ENCODE measurements around the gene TP53RK.

TP53RK gene

DNA sequence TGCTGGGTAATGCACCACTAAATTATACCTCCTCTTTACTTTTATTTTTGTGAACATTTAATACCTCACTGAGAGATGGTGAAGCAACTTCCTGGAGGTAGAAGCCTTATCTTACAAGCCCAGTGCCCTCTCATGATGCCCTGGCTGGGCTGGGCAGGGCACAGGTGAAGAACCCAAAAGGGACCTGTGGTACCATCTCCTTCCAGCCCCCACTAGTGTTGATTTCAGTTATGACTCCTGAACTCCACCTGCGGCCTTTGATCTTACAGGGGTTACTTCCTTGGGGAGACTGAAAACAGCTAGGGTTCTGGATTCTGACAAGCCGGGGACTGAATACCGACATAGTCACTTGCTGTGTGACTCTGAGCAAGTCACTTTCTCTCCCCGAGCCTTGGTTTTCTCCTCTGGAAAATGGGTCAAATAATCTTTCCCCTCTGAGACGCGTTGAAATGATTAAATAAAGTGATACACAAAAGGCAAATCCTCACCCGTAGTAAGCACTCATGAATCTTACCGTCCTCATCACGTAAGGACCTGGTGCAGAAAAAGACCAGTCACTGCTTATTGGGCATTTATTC, 39.2 kb downstream of the TP53RK start:
- no peaks in the 10 kb centered on the region for H3K4me1 ChIP-seq
- no peak for TF ChIP-seq CTCF (IDR thresholded peaks at IDR 0.05; ENCODE audit: low read depth, low read length)

DNA sequence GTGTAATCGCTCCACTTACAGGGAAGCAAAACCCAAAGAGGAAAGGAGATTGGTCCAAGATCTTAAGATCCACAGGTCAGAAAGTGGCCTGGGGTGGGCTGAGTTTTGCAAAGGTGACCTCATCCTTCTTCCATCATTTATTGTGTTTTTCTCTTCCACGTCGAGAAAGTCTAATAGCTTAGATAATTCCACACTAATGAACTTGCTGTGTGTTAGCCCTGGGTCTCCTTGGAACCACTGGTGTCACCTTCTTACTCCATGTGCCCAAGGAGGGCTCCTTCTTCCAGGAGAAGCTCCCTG, 39.6 kb downstream of the TP53RK start:
- Histone ChIP-seq H3K36me3 (no peaks in the 10 kb centered on the region), H3K27me3 (peaks cover 33% of the 10 kb centered on the region), H3K9me3 (no peaks in the 10 kb centered on the region), H3K4me1 (no peaks in the 10 kb centered on the region), H3K4me3 (ENCODE audit: low read depth, low read length) (no peak overlapping the region)
- TF ChIP-seq CTCF (IDR thresholded peaks at IDR 0.05; ENCODE audit: low read depth, low read length) = no peak
- no peak for DNase-seq

More for the DNA sequence above, 39.2 kb downstream of the TP53RK start:
- Histone ChIP-seq H3K36me3 (no peaks in the 10 kb centered on the region), H3K4me3 (ENCODE audit: low read depth, low read length) (no peak overlapping the region), H3K27me3 (peaks cover 33% of the 10 kb centered on the region), H3K9me3 (no peaks in the 10 kb centered on the region)
- DNase-seq = no peak

DNA sequence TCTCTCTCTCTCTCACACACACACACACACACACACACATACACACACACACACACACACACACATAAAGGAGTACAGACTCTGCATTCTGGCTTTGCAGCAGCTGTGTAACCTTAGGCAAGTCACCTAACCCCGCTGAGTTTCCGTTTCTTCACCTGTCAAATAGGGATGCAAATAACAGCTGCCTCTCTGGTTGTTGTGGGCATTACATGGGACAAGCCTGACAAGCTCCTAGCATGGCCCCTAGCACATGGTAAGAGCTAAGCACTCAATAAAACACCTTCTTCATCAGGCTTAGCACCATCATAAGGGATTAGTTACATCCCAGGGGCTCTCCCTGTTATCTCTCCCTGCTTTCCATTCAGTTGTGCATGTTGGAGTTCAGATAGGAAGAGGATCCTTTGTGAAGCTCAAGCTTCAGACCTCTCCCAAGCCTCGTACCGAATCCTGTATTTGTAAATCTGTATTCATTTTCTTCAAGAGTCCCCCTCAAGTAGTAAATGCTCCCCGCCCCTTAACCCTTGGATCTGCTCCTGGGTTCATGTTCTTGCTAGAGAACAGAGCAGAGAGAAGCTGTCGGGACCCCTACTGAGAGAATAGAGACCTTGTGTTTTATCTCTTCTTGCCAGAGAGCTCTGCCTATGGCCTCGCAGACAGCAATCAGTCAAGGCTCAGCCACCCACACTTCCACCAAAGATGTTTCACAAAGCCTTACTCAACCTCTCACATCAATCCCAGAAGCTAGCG, 40.2 kb downstream of the TP53RK start:
- Histone ChIP-seq H3K4me3 (ENCODE audit: low read depth, low read length) (no peak overlapping the region), H3K36me3 (no peaks in the 10 kb centered on the region), H3K9me3 (no peaks in the 10 kb centered on the region), H3K27me3 (peaks cover 33% of the 10 kb centered on the region), H3K4me1 (no peaks in the 10 kb centered on the region)
- no peak for TF ChIP-seq CTCF (IDR thresholded peaks at IDR 0.05; ENCODE audit: low read depth, low read length)
- DNase-seq = no peak

- Histone ChIP-seq H3K4me1 (no peaks in the 10 kb centered on the region), H3K4me3 (ENCODE audit: low read depth, low read length) (no peak overlapping the region), H3K36me3 (no peaks in the 10 kb centered on the region), H3K9me3 (no peaks in the 10 kb centered on the region), H3K27me3 (peaks cover 26% of the 10 kb centered on the region)
- DNase-seq = no peak
- TF ChIP-seq CTCF (IDR thresholded peaks at IDR 0.05; ENCODE audit: low read depth, low read length) = no peak
Observed at GRCh38 chr20:46647469-46647868, 41.8 kb downstream of the TP53RK start.

- no peaks in the 10 kb centered on the region for H3K36me3 ChIP-seq
- H3K4me1 ChIP-seq = no peaks in the 10 kb centered on the region
- TF ChIP-seq CTCF (IDR thresholded peaks at IDR 0.05; ENCODE audit: low read depth, low read length) = no peak
- no peak overlapping the region for H3K4me3 ChIP-seq (ENCODE audit: low read depth, low read length)
- no peaks in the 10 kb centered on the region for H3K9me3 ChIP-seq
- DNase-seq = no peak
- peaks cover 26% of the 10 kb centered on the region for H3K27me3 ChIP-seq
Observed at GRCh38 chr20:46646659-46647380, 42.4 kb downstream of the TP53RK start.

DNA sequence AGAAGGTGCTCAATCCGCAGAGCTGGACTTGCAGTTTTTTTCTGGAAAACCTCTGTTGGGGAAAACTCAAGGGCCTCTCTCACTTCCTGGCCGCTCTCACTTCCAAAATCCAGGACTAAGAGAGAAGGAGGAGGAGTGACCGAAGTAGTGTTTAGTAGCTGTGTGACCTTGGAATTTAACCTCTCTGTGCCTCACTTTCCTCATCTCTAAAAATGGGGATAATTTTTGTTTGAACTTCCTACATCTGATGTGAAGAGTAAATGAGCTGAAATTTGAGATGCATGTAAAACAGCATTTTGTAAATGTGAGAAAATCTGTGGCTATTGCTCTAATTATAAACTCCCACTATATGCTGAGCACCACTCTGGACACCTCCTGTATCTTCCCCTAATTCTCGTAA, 43.1 kb downstream of the TP53RK start:
- Histone ChIP-seq H3K4me1 (no peaks in the 10 kb centered on the region), H3K9me3 (no peaks in the 10 kb centered on the region), H3K27me3 (peaks cover 21% of the 10 kb centered on the region), H3K4me3 (ENCODE audit: low read depth, low read length) (no peak overlapping the region), H3K36me3 (no peaks in the 10 kb centered on the region)
- TF ChIP-seq CTCF (IDR thresholded peaks at IDR 0.05; ENCODE audit: low read depth, low read length) = no peak
- DNase-seq = no peak
